Endothelial cell of umbilical vein (primary cell): ENCODE data around the gene PPFIA3. TPM values are rescaled to one million over a fixed set of nuclear protein-coding genes. Genes with fewer than 3 reads are reported as not detected.
A peak's percentile ranks its signal among the peaks of the same experiment; 100 is the strongest.
"Not testable (repeated sequence)": the region's sequence is repeated elsewhere in the genome, so short reads cannot be mapped to it uniquely, and the experiment has no call there.

Experiments used
- BruUV-seq: library from RNA; stranded (reverse); fragments of 400-500 nt; replicated peaks from 2 replicates; lab custom pipeline; 2021; lab: Mats Ljungman, UMichigan
- CTCF ChIA-PET: fragments of 300-600, 350-600 bp; sonication (Branson Sonifier 250); formaldehyde crosslinking; loops from one replicate; lab custom pipeline; 2021; ENCODE audit warnings: antibody characterized with exemption, inconsistent platforms; lab: Charles Lee
- POLR2A ChIA-PET: fragments of 300-600, 350-600 bp; sonication (Branson Sonifier 250); formaldehyde crosslinking; loops from one replicate; lab custom pipeline; 2021; ENCODE audit warnings: antibody characterized with exemption, inconsistent platforms; lab: Charles Lee
- DNase-seq: peaks from one replicate; pipeline ENCODE4 v3.0.0-alpha.2; 2011; ENCODE audit warnings: low read depth, low spot score
- FAIRE-seq: peaks from 2 replicates; lab custom pipeline; 2011; peaks lifted over from hg19 to GRCh38; lab: Jason Lieb, UNC
- H2AFZ ChIP-seq: 2 replicates; pipeline ENCODE4 v1.6.0; 2012; ENCODE audit warnings: low read depth, low read length, control low read depth, inconsistent platforms
- H3K27ac ChIP-seq: 2 replicates; pipeline ENCODE4 v1.5.1; 2011; ENCODE audit warnings: low read depth, mild to moderate bottlenecking, control low read depth, low read length, moderate library complexity; ENCODE audit not compliant: insufficient read depth
- H3K27me3 ChIP-seq, 2 experiments: 2 replicates each; pipeline versions ENCODE4 v1.6.0 to v1.6.1; 2011; ENCODE audit warnings: low read length in 2 of 2, mixed read lengths in 1 of 2; ENCODE audit not compliant: control insufficient read depth in 2 of 2, insufficient read depth in 2 of 2
- H3K36me3 ChIP-seq, 2 experiments: 2 replicates in 1 of 2; 3 replicates in 1 of 2; pipeline ENCODE4 v1.5.1; 2011; ENCODE audit warnings: low read length in 2 of 2, mild to moderate bottlenecking in 1 of 2, moderate library complexity in 1 of 2; ENCODE audit not compliant: control insufficient read depth in 2 of 2, insufficient read depth in 2 of 2; ENCODE audit errors: extremely low read depth in 1 of 2
- H3K4me1 ChIP-seq: 3 replicates; pipeline ENCODE4 v1.5.1; 2011; ENCODE audit warnings: mild to moderate bottlenecking, low read length; ENCODE audit not compliant: control insufficient read depth, insufficient read depth; ENCODE audit errors: extremely low read depth
- H3K4me2 ChIP-seq: 2 replicates; pipeline ENCODE4 v1.6.1; 2011; ENCODE audit warnings: low read length, control low read depth, mixed read lengths; ENCODE audit not compliant: insufficient read depth
- H3K4me3 ChIP-seq, 3 experiments: fragments of 200-600 bp in 1 of 3; sonication (generic), shearing (Covaris generic) in 1 of 3; replicated peaks in 1 of 3; 2 replicates each; pipeline ENCODE4 v1.5.1; 2011 to 2016; ENCODE audit warnings: control low read depth in 3 of 3, low read length in 3 of 3, mild to moderate bottlenecking in 2 of 3, inconsistent platforms in 1 of 3, low read depth in 1 of 3, moderate library complexity in 1 of 3; ENCODE audit not compliant: insufficient read depth in 1 of 3
- H3K79me2 ChIP-seq: 2 replicates; pipeline ENCODE4 v1.6.0; 2012; ENCODE audit warnings: low read length, inconsistent platforms; ENCODE audit not compliant: control insufficient read depth, insufficient read depth
- H3K9ac ChIP-seq: replicated peaks from 2 replicates; pipeline ENCODE3; 2011; ENCODE audit warnings: low read length, control low read depth; ENCODE audit not compliant: insufficient read depth; ENCODE audit errors: extremely low read depth
- H3K9me1 ChIP-seq: replicated peaks from 3 replicates; pipeline ENCODE4 v1.6.0; 2011; ENCODE audit warnings: mild to moderate bottlenecking, low read length; ENCODE audit not compliant: control insufficient read depth, insufficient read depth; ENCODE audit errors: extremely low read depth
- H3K9me3 ChIP-seq: replicated peaks from 2 replicates; pipeline ENCODE4 v1.5.1; 2012; ENCODE audit warnings: low read length, inconsistent platforms; ENCODE audit not compliant: control insufficient read depth, insufficient read depth
- H4K20me1 ChIP-seq: replicated peaks from 2 replicates; pipeline ENCODE3; 2011; ENCODE audit warnings: mild to moderate bottlenecking, low read length; ENCODE audit not compliant: control insufficient read depth, insufficient read depth; ENCODE audit errors: extremely low read depth
- EZH2 ChIP-seq: IDR thresholded peaks from 2 replicates; pipeline ENCODE4 v1.6.1; 2012; ENCODE audit warnings: borderline replicate concordance, low read depth, mild to moderate bottlenecking, moderate library complexity, low read length, inconsistent platforms; ENCODE audit not compliant: severe bottlenecking
- FOS ChIP-seq: IDR thresholded peaks from 2 replicates; pipeline ENCODE4 v1.6.1; 2011; ENCODE audit warnings: mild to moderate bottlenecking, low read length, moderate library complexity, borderline replicate concordance; ENCODE audit not compliant: insufficient read depth
- GATA2 ChIP-seq: IDR thresholded peaks from 2 replicates; pipeline ENCODE4 v1.7.0; 2011; ENCODE audit warnings: low read depth, mild to moderate bottlenecking, moderate library complexity, mixed read lengths, low read length; ENCODE audit not compliant: insufficient read length, insufficient read depth
- JUN ChIP-seq: IDR thresholded peaks from 2 replicates; pipeline ENCODE4 v1.6.1; 2011; ENCODE audit warnings: borderline replicate concordance, low read depth; ENCODE audit not compliant: insufficient read length, insufficient read depth
- MYC ChIP-seq: IDR thresholded peaks from one replicate; pipeline ENCODE4 v1.6.1; 2011; ENCODE audit warnings: mild to moderate bottlenecking, low read depth, low read length
- POLR2A ChIP-seq: IDR thresholded peaks from 2 replicates; pipeline ENCODE4 v1.6.1; 2012; ENCODE audit warnings: low read depth, mild to moderate bottlenecking, control low read depth, low read length
- POLR2AphosphoS5 ChIP-seq: IDR thresholded peaks from 2 replicates; pipeline ENCODE4 v1.6.1; 2012; ENCODE audit warnings: low read depth, mild to moderate bottlenecking, control low read depth, low read length, moderate library complexity; ENCODE audit not compliant: insufficient read depth
- dilution Hi-C: fragments of 300-500 bp; cut with MboI; formaldehyde crosslinking; loops from one replicate; pipeline ENCODE4 v1.15.0; 2019; ENCODE audit warnings: low sequenced_read_pairs; ENCODE audit not compliant: extremely low pct_ligation_motif_present
- intact Hi-C: fragments of 100-400 bp; cut with micrococcal nuclease; formaldehyde crosslinking; loops from one replicate; pipeline ENCODE4 v1.10.0; 2022
- polyA plus RNA-seq, 4 experiments: library from polyadenylated mRNA; depleted of rRNA in 3 of 4; stranded (reverse) in 3 of 4; unstranded in 1 of 4; fragments of >200 nt; gene quantifications; 2 replicates each; pipeline versions ENCODE4 v1.2.1 to v1.2.3, GENCODE V29; 2011 to 2012; ENCODE audit warnings: missing spikeins in 1 of 4
- total RNA-seq: library from RNA; stranded (reverse); gene quantifications from 2 replicates; pipeline ENCODE4 v1.2.3, GENCODE V29; 2021
- TF ChIP-seq, protein P1 (sequence below), 2 donors: IDR thresholded peaks; 1 replicate in 1 of 2; 2 replicates in 1 of 2; pipeline ENCODE4 v1.5.1; 2011; ENCODE audit warnings: low read length in 2 of 2, mild to moderate bottlenecking in 2 of 2, moderate library complexity in 2 of 2, control low read depth in 1 of 2, inconsistent platforms in 1 of 2, low read depth in 1 of 2; ENCODE audit not compliant: insufficient read depth in 1 of 2; ENCODE audit errors: extremely low read depth in 1 of 2
- TF ChIP-seq, protein P2 (sequence below): IDR thresholded peaks from 2 replicates; pipeline ENCODE4 v1.6.1; 2011; ENCODE audit not compliant: insufficient read depth, insufficient read length

PPFIA3 gene
- total and polyA plus RNA-seq, 2 donors (not counting 3 experiments of a cell fraction or from before 2014, with no cell fraction given) = 1.3 to 2.0 TPM

DNA sequence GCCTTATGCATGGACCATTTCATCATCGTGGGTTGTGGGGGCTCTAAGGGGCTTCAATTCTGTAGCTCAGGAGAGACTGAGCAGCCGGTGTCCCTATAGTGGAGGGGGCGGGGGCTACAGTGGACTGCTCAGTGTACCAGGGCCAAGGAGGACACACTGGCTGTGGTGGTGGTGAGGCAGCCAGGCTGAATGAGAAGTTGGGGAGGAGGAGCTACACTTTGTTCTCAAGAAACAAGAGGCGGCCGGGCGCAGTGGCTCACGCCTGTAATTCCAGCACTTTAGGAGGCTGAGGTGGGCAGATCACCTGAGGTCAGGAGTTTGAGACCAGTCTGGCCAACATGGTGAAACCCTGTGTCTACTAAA lies 27.0 kb downstream of the PPFIA3 start:
- H3K9ac ChIP-seq, H3K4me2 ChIP-seq, BruUV-seq, H3K9me3 ChIP-seq, H4K20me1 ChIP-seq, H3K27me3 ChIP-seq, H3K27ac ChIP-seq, dilution Hi-C loops, DNase-seq, H3K9me1 ChIP-seq, FAIRE-seq, H3K36me3 ChIP-seq, H3K4me3 ChIP-seq, H3K79me2 ChIP-seq: not testable (repeated sequence)
- intact Hi-C loops = loop anchor here (1.0 kb wide), 1 partner anchor 72 kb away; no protein-coding TSS in a partner anchor
- H3K4me1 ChIP-seq = peaks cover 28% of the 10 kb centered on the region
- peak overlapping the region; percentile 59 for H2AFZ ChIP-seq
- POLR2A ChIA-PET = interaction anchor here (0.7 kb wide), 1 partner anchor 51 kb away, joined by 4 read pairs; no protein-coding TSS in a partner anchor
- CTCF ChIA-PET = interaction anchor here (0.6 to 5.1 kb wide), 22 partner anchors 9 to 147 kb away, joined by 3 to 56 read pairs (median 6); partner anchors contain the start of genes HRC, LIN7B, PPFIA3 and TRPM4

DNA sequence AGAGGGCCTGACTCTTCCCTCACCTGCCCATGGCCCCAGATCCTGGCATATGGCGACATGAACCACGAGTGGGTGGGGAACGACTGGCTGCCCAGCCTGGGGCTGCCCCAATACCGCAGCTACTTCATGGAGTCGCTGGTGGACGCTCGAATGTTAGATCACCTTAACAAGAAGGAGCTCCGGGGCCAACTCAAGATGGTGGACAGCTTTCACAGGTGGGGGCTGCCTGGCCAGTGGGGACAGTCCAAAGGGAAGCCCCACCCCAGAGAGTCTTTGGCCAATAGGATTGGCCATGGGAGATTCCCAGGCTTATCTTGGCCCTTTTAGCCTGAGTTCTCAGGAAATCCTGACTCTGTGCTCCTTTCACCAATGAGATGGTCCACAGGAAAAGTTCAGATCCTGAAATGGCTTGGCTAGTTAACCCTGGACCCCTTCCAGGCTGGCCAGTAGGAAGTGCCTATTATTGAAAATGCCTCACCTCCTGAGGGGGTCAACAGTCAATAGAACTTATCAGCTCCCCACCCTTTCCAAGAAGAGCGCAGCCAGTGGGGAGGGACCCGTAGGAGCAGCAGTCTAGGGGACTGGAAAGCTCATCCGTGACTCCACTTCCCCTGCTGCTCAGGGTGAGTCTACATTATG lies 28.8 kb downstream of the PPFIA3 start:
- dilution Hi-C loops (no loop called here), intact Hi-C loops (no loop called here)
- FAIRE-seq (peak; percentile 76), DNase-seq (peak; percentile 50)
- H3K9ac ChIP-seq = no peak overlapping the region
- no peaks in the 10 kb centered on the region for H3K79me2 ChIP-seq
- ChIA-PET CTCF (interaction anchor here (1.0 to 5.1 kb wide), 9 partner anchors 9 to 148 kb away, joined by 3 to 56 read pairs (median 5); partner anchors contain the start of gene LIN7B), POLR2A (interaction anchor here (1.1 kb wide), 1 partner anchor 50 kb away, joined by 3 read pairs; no protein-coding TSS in a partner anchor)
- no peaks in the 10 kb centered on the region for H4K20me1 ChIP-seq
- BruUV-seq = no TSS peak
- no peak overlapping the region for H3K27ac ChIP-seq
- no peak overlapping the region for H3K4me3 ChIP-seq
- no peak overlapping the region for H3K4me2 ChIP-seq
- H3K9me3 ChIP-seq = no peaks in the 10 kb centered on the region
- H2AFZ ChIP-seq = peak overlapping the region; percentile 20
- TF ChIP-seq GATA2 (no peak), MYC (no peak), EZH2 (no peak), FOS (no peak), POLR2AphosphoS5 (no peak), POLR2A (no peak), JUN (no peak)
- TF ChIP-seq, protein P1, sequence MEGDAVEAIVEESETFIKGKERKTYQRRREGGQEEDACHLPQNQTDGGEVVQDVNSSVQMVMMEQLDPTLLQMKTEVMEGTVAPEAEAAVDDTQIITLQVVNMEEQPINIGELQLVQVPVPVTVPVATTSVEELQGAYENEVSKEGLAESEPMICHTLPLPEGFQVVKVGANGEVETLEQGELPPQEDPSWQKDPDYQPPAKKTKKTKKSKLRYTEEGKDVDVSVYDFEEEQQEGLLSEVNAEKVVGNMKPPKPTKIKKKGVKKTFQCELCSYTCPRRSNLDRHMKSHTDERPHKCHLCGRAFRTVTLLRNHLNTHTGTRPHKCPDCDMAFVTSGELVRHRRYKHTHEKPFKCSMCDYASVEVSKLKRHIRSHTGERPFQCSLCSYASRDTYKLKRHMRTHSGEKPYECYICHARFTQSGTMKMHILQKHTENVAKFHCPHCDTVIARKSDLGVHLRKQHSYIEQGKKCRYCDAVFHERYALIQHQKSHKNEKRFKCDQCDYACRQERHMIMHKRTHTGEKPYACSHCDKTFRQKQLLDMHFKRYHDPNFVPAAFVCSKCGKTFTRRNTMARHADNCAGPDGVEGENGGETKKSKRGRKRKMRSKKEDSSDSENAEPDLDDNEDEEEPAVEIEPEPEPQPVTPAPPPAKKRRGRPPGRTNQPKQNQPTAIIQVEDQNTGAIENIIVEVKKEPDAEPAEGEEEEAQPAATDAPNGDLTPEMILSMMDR (IDR thresholded peaks at IDR 0.05; ENCODE audit: extremely low read depth in 1 of 2, insufficient read depth in 1 of 2, low read depth in 1 of 2, low read length in 2 of 2) = no peak
- TF ChIP-seq, protein P2, sequence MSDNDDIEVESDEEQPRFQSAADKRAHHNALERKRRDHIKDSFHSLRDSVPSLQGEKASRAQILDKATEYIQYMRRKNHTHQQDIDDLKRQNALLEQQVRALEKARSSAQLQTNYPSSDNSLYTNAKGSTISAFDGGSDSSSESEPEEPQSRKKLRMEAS = no peak
- peaks cover 28% of the 10 kb centered on the region for H3K4me1 ChIP-seq
- H3K36me3 ChIP-seq = no peaks in the 10 kb centered on the region
- H3K9me1 ChIP-seq = no peaks in the 10 kb centered on the region
- H3K27me3 ChIP-seq = peaks cover 2 to 5% of the 10 kb centered on the region in 2 experiments
